ENCODE data around the gene TMEM256. TPM values are rescaled to one million over a fixed set of nuclear protein-coding genes. Genes with fewer than 3 reads are reported as not detected.
A peak's percentile ranks its signal among the peaks of the same experiment; 100 is the strongest.

Gene TMEM256
- total RNA-seq, 2 donors from 2014 or later = 64.8 to 88.2 TPM

GRCh38 chr17:7394452-7395191, 9.3 kb downstream of the TMEM256 start, which contains the start of gene PLSCR3:
Gene PLSCR3, minus strand, starts transcription at chr17:7394525. Its CDS starts 415 bp downstream, at chr17:7394110.
- Mint-ChIP-seq H3K36me3 (ENCODE audit: insufficient read depth in 2 of 2) (peaks cover 4 to 12% of the 10 kb centered on the region in 2 donors), H3K9me3 (no peaks in the 10 kb centered on the region), H3K27ac (peak within 1 kb of the TSS; percentile 93), H3K27me3 (ENCODE audit: low read depth) (no peaks in the 10 kb centered on the region), H3K4me3 (peak within 1 kb of the TSS; percentile 98 to 99), H3K4me1 (ENCODE audit: low read depth) (peaks cover 21% of the 10 kb centered on the region)
- peak; percentile 88 to 89 for ATAC-seq (replicated peaks in 1 of 2)
- DNase-seq = peak; percentile 87 to 91

- H3K4me1 Mint-ChIP-seq (ENCODE audit: low read depth) = peaks cover 21% of the 10 kb centered on the region
Observed at GRCh38 chr17:7393613-7394451, 10.1 kb downstream of the TMEM256 start.

DNA sequence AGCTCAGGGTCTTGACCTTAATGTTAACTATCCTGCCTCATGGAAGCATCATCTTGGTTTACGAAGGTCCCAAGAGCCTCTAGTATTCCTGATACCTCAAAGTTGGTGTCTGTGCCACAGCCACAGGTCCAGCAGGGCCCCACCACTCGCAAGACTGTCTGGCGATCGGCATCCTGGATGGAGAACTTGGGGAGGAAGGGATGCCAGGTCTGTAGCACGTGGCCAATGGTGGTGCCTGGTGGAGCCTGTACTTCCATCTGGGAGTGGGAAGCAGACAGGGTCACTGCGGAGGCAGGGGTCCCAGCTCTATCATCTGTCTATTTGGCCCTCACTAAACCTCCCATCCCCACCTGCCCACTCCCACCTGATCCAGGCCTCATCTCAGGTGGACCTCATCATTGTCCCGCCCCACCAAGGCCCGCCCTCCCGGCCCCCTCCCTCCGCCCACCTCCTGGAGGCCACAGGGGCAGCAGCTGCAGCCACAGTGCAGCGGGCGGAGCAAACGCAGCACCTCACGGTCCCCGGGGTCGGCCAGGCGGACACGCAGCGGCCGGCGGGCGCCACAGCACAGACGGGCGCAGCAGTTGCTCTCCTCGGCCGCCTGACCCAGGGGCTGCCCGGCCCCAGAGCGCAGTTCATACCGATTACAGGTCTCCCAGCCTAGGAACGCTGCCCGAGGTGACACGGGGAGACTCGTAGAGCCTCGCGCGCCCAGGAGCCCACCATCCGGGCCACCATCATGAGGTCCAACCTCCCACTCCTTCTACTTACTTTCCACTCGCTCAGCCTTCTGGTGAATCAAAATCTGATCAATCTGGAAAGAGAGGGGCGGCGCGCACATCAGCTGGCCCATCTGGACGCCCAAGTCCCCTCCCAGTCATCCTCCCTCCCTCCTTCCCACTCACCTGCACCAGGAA, 10.9 kb downstream of the TMEM256 start:
- peak overlapping the region; percentile 98 to 99 for H3K4me3 Mint-ChIP-seq
- peaks cover 21% of the 10 kb centered on the region for H3K4me1 Mint-ChIP-seq (ENCODE audit: low read depth)
- H3K27ac Mint-ChIP-seq = no peak overlapping the region
- DNase-seq (no peak), ATAC-seq (replicated peaks in 1 of 2) (no peak)
- no peaks in the 10 kb centered on the region for H3K27me3 Mint-ChIP-seq (ENCODE audit: low read depth)
- peaks cover 4 to 13% of the 10 kb centered on the region in 2 donors for H3K36me3 Mint-ChIP-seq (ENCODE audit: insufficient read depth in 2 of 2)
- H3K9me3 Mint-ChIP-seq = no peaks in the 10 kb centered on the region

More at GRCh38 chr17:7393613-7394451, 10.1 kb downstream of the TMEM256 start:
- H3K4me3 Mint-ChIP-seq = peak overlapping the region; percentile 98 to 99
- H3K27me3 Mint-ChIP-seq (ENCODE audit: low read depth) = no peaks in the 10 kb centered on the region
- H3K36me3 Mint-ChIP-seq (ENCODE audit: insufficient read depth in 2 of 2) = peaks cover 4 to 13% of the 10 kb centered on the region in 2 donors
- no peaks in the 10 kb centered on the region for H3K9me3 Mint-ChIP-seq
- ATAC-seq (replicated peaks in 1 of 2) (peak; percentile 55 to 56), DNase-seq (peak; percentile 42 to 70)
- peak overlapping the region; percentile 93 for H3K27ac Mint-ChIP-seq

GRCh38 chr17:7391307-7391706, 12.6 kb downstream of the TMEM256 start:
- Mint-ChIP-seq H3K4me1 (ENCODE audit: low read depth) (peaks cover 21% of the 10 kb centered on the region), H3K27ac (no peak overlapping the region), H3K4me3 (no peak overlapping the region), H3K36me3 (ENCODE audit: insufficient read depth in 2 of 2) (peaks cover 4 to 15% of the 10 kb centered on the region in 2 donors), H3K27me3 (ENCODE audit: low read depth) (no peaks in the 10 kb centered on the region), H3K9me3 (no peaks in the 10 kb centered on the region)
- ATAC-seq (replicated peaks in 1 of 2) (no peak), DNase-seq (no peak)

DNA sequence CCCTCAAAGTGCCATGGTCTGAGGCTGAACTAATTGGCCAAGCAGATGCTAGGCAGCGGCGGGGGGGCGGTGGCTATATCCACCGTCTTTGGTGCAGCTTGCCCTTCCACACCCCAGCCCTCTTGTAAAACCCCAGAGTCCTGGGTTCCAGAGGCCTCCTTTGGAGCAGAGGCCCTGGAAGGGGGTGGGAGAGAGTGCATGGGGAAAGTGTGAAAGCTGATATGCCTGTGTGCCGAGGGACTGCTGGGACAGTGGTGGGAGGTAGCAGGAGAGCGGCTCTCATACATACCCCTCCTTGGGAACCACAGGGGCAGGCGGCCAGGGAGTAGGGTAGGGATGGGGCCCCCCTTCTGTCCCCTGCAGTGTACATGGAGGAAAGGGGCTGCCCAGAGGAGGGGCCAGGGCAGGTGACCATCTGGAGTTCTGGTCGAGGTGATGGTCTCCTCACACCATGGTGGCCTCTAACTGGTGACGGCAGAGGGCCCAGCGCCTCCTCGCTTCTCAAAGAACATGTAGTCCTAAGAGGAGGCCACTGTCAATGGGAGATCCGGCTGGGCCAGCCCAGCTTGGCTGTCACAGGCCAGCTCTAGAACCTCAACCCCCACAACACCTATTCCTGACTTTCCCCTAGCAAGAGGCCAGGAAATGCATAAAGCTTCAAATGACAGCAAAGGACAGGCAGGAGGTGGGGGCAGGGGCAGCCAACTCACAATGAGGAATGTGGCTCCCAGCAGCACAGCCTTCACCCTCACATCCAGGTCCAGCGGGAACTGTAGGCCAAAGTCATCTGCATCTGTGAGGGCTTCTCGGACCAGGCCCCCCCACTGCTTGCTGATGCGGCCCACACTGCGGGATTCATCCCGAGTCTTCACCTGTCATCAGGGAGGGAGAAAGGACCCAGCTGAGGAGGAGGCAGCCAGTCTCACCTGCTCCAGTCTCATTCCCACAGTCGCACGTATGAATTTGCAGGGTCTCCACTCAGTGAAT, 13.7 kb downstream of the TMEM256 start:
- H3K36me3 Mint-ChIP-seq (ENCODE audit: insufficient read depth in 2 of 2) = peaks cover 4 to 15% of the 10 kb centered on the region in 2 donors
- H3K9me3 Mint-ChIP-seq = no peaks in the 10 kb centered on the region
- H3K4me1 Mint-ChIP-seq (ENCODE audit: low read depth) = peaks cover 20% of the 10 kb centered on the region
- H3K4me3 Mint-ChIP-seq = no peak overlapping the region
- no peak for DNase-seq
- no peak for ATAC-seq (replicated peaks in 1 of 2)
- H3K27ac Mint-ChIP-seq = no peak overlapping the region
- no peaks in the 10 kb centered on the region for H3K27me3 Mint-ChIP-seq (ENCODE audit: low read depth)

GRCh38 chr17:7388856-7389255, 15.0 kb downstream of the TMEM256 start:
- no peaks in the 10 kb centered on the region for H3K9me3 Mint-ChIP-seq
- no peak for DNase-seq
- H3K4me1 Mint-ChIP-seq (ENCODE audit: low read depth) = peaks cover 23% of the 10 kb centered on the region
- no peak overlapping the region for H3K27ac Mint-ChIP-seq
- H3K27me3 Mint-ChIP-seq (ENCODE audit: low read depth) = no peaks in the 10 kb centered on the region
- H3K36me3 Mint-ChIP-seq (ENCODE audit: insufficient read depth in 2 of 2) = peaks cover 4 to 13% of the 10 kb centered on the region in 2 donors
- no peak overlapping the region for H3K4me3 Mint-ChIP-seq
- ATAC-seq (replicated peaks in 1 of 2) = no peak

DNA sequence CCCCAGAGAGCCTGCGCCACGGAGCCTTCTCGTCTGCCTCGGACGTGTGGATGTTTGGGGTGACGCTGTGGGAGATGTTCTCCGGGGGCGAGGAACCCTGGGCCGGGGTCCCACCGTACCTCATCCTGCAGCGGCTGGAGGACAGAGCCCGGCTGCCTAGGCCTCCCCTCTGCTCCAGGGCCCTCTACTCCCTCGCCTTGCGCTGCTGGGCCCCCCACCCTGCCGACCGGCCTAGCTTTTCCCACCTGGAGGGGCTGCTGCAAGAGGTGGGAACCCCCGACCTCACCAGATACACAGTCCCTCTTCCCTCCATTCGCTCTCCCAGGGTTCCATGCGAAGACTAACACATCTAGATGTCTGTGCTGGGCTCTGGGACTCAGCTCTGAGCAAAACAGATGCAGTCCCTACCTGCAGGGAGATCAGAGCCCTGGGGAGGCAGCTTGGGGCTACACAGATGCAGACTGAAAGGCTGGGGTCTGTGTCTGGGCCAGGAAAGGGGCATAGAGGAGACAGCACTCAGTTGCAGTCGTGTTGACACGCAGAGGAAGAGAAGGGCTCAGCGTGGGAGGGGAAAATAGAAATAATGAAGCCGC, 19.3 kb downstream of the TMEM256 start:
- H3K27ac Mint-ChIP-seq = no peak overlapping the region
- H3K9me3 Mint-ChIP-seq = no peaks in the 10 kb centered on the region
- ATAC-seq (replicated peaks in 1 of 2) = no peak
- no peak for DNase-seq
- peak overlapping the region; percentile 75 to 86 for H3K4me3 Mint-ChIP-seq
- H3K27me3 Mint-ChIP-seq (ENCODE audit: low read depth) = peaks cover 31% of the 10 kb centered on the region
- peaks cover 8% of the 10 kb centered on the region for H3K4me1 Mint-ChIP-seq (ENCODE audit: low read depth)
- H3K36me3 Mint-ChIP-seq (ENCODE audit: insufficient read depth in 2 of 2) = peaks cover 0 to 2% of the 10 kb centered on the region in 2 donors

- Mint-ChIP-seq H3K4me1 (ENCODE audit: low read depth) (peaks cover 8% of the 10 kb centered on the region), H3K27me3 (ENCODE audit: low read depth) (peaks cover 38% of the 10 kb centered on the region), H3K36me3 (ENCODE audit: insufficient read depth in 2 of 2) (peaks cover 2 to 4% of the 10 kb centered on the region in 2 donors), H3K9me3 (peaks cover 2 to 3% of the 10 kb centered on the region in 2 donors), H3K4me3 (peak overlapping the region; percentile 75 to 86), H3K27ac (no peak overlapping the region)
- DNase-seq (peak; percentile 79 to 84), ATAC-seq (replicated peaks in 1 of 2) (peak; percentile 99)
Observed at GRCh38 chr17:7383742-7384488, 20.0 kb downstream of the TMEM256 start.

GRCh38 chr17:7383371-7383741, 20.5 kb downstream of the TMEM256 start:
- DNase-seq = no peak
- peaks cover 2 to 3% of the 10 kb centered on the region in 2 donors for H3K9me3 Mint-ChIP-seq
- peaks cover 2 to 4% of the 10 kb centered on the region in 2 donors for H3K36me3 Mint-ChIP-seq (ENCODE audit: insufficient read depth in 2 of 2)
- peak overlapping the region; percentile 75 to 86 for H3K4me3 Mint-ChIP-seq
- peaks cover 8% of the 10 kb centered on the region for H3K4me1 Mint-ChIP-seq (ENCODE audit: low read depth)
- ATAC-seq (replicated peaks in 1 of 2) = no peak
- H3K27me3 Mint-ChIP-seq (ENCODE audit: low read depth) = peaks cover 39% of the 10 kb centered on the region
- no peak overlapping the region for H3K27ac Mint-ChIP-seq

DNA sequence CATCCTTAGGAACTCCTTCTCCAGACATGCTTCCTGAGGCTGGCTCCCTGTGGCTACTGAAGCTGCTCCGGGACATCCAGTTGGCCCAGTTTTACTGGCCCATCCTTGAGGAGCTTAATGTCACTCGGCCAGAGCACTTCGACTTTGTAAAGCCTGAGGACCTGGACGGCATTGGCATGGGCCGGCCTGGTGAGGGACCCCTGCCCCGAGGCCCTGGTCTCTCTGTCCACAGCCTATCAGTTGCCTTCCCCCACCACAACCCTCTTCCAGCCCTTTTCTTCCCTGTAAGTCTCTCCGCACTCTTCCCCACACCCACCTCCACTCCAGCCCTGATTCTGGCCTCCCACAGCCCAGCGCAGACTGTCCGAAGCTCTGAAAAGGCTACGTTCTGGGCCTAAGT, 21.0 kb downstream of the TMEM256 start:
- peaks cover 39% of the 10 kb centered on the region for H3K27me3 Mint-ChIP-seq (ENCODE audit: low read depth)
- H3K36me3 Mint-ChIP-seq (ENCODE audit: insufficient read depth in 2 of 2) = peaks cover 2 to 6% of the 10 kb centered on the region in 2 donors
- no peak overlapping the region for H3K4me3 Mint-ChIP-seq
- peaks cover 2 to 3% of the 10 kb centered on the region in 2 donors for H3K9me3 Mint-ChIP-seq
- no peak for ATAC-seq (replicated peaks in 1 of 2)
- H3K4me1 Mint-ChIP-seq (ENCODE audit: low read depth) = peaks cover 8% of the 10 kb centered on the region
- no peak overlapping the region for H3K27ac Mint-ChIP-seq
- DNase-seq = no peak
